Spleen (tissue), 11 donors: ENCODE data around the gene L1CAM. TPM values are rescaled to one million over a fixed set of nuclear protein-coding genes. Genes with fewer than 3 reads are reported as not detected.

Source experiments
- DNase-seq: peaks from one replicate; pipeline ENCODE4 v3.0.0-alpha.2; 2020
- H3K27ac ChIP-seq, 8 donors: fragments of 200-600 bp; sonication (generic) in 7 of 8; 1 replicate in 4 of 8; 2 replicates in 4 of 8; pipeline versions ENCODE4 v1.5.0 to v1.8.0; 2016 to 2021; ENCODE audit warnings: inconsistent platforms in 4 of 8, mild to moderate bottlenecking in 4 of 8, moderate library complexity in 1 of 8
- H3K27me3 ChIP-seq, 7 donors: fragments of 200-600 bp; sonication (generic) in 6 of 7; replicated peaks in 1 of 7; 1 replicate in 4 of 7; 2 replicates in 3 of 7; pipeline versions ENCODE4 v1.5.0 to v1.8.0; 2016 to 2021; ENCODE audit warnings: inconsistent platforms in 3 of 7, mild to moderate bottlenecking in 1 of 7
- H3K36me3 ChIP-seq, 6 donors: fragments of 200-600 bp; sonication (generic) in 5 of 6; 1 replicate in 4 of 6; 2 replicates in 2 of 6; pipeline versions ENCODE4 v1.5.0 to v1.8.0; 2016 to 2021; ENCODE audit warnings: inconsistent platforms in 2 of 6
- H3K4me1 ChIP-seq, 6 donors: fragments of 200-600 bp; sonication (generic) in 5 of 6; 1 replicate in 3 of 6; 2 replicates in 3 of 6; pipeline versions ENCODE4 v1.5.0 to v1.8.0; 2016 to 2021; ENCODE audit warnings: inconsistent platforms in 3 of 6
- H3K4me3 ChIP-seq, 8 donors: fragments of 200-600 bp; sonication (generic) in 7 of 8; 1 replicate in 4 of 8; 2 replicates in 4 of 8; pipeline versions ENCODE4 v1.5.0 to v1.8.0; 2016 to 2021; ENCODE audit warnings: inconsistent platforms in 4 of 8, mild to moderate bottlenecking in 4 of 8, moderate library complexity in 2 of 8
- H3K9me3 ChIP-seq, 8 donors: fragments of 200-600 bp; sonication (generic) in 7 of 8; 1 replicate in 4 of 8; 2 replicates in 4 of 8; pipeline versions ENCODE4 v1.5.0 to v1.8.0; 2016 to 2021; ENCODE audit warnings: inconsistent platforms in 4 of 8
- POLR2A ChIP-seq, 3 donors: fragments of 450-650 bp; IDR thresholded peaks; one replicate each; pipeline ENCODE4 v1.5.1; 2017; ENCODE audit warnings: antibody characterized with exemption in 3 of 3, mild to moderate bottlenecking in 1 of 3
- POLR2AphosphoS5 ChIP-seq, 3 donors: sonication (generic); formaldehyde crosslinking; IDR thresholded peaks; one replicate each; pipeline ENCODE4 v1.5.1; 2017; ENCODE audit warnings: antibody characterized with exemption in 3 of 3
- WGBS, 5 donors: extraction: QIAGEN DNeasy Blood & Tissue Kit in 3 of 5; methylation state at CpG; one replicate each; pipeline versions ENCODE4 v1.1.5 to v1.1.7; 2013 to 2018; 5-methylcytosine and 5-hydroxymethylcytosine counted together
- intact Hi-C: fragments of 100-400 bp; cut with DNase I; formaldehyde crosslinking; loops from one replicate; pipeline ENCODE4 v1.15.0; 2023; ENCODE audit warnings: low total_unique reads
- polyA plus RNA-seq, 3 donors: library from polyadenylated mRNA; stranded (reverse); fragments of 200-250 nt; gene quantifications; one replicate each; pipeline ENCODE4 v1.2.1, GENCODE V29; 2013
- total RNA-seq, 7 donors: library from RNA; depleted of rRNA in 3 of 7; stranded (reverse); fragments of >200 nt in 3 of 7; fragmentation: NEBNext Ultra II Directional in 4 of 7; extraction: Animal tissue kit (Norgen Biotek cat#: 25700) in 4 of 7; gene quantifications; one replicate each; pipeline versions ENCODE4 v1.1.0 to v1.2.1, GENCODE V29; 2016 to 2021
- TF ChIP-seq, protein P1 (sequence below), 11 experiments: fragments of 200-600 bp in 7 of 11; fragments of 450-650 bp in 4 of 11; sonication (generic) in 4 of 11; IDR thresholded peaks in 8 of 11; conservative IDR thresholded peaks in 3 of 11; 1 replicate in 7 of 11; 2 replicates in 4 of 11; pipeline versions ENCODE4 v1.4.0 to v1.8.0; 2016 to 2021; ENCODE audit warnings: antibody characterized with exemption in 11 of 11, inconsistent platforms in 4 of 11, mild to moderate bottlenecking in 1 of 11
- donor health status: healthy with polysubstance abuse.
- donor health status: DM: no; HTN: no; CAD: no; lungs with moderate emphysema.
- donor health status: DM: no; HTN: no; CAD: no.
- donor health status: Bipolar disorder and iron deficiency.
- donor health status: healthy.
- donor health status: DM: no; HTN: no; CAD: no.
- donor health status: DM: yes; HTN: yes; CAD: no.

L1CAM gene
- total and polyA plus RNA-seq, 10 donors, result 1.2 to 5.1 (median 2.7) TPM

DNA sequence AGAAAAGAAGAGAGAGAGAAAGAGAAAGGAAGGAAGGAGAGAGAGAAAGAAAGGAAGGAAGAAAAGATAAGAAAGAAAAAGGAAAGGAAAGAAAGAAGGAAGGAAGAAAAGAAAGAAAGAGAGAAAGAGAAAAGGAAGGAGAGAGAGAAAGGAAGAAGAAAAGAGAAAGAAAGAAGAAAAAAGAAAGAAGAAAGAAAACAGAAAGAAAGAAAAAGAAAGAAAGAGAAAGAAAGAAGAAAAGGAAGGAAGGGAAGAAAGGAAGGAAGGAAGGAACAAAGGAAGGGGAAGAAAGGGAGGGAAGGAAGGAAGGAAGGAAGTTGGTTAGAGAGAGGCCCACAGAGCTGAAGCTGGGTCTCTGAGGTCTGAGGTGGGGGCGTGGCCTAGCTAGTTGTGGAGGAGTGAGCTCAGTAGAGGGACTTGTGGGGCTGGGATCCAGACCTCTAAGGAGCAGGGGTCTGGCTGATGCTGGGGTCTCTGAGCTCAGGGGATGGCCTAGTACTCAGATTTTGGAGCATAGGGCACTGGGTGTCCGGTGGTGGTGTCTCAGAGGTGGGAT lies 28.5 kb downstream of the L1CAM start:
- TF ChIP-seq POLR2AphosphoS5 (IDR thresholded peaks at IDR 0.05) (no peak), POLR2A (IDR thresholded peaks at IDR 0.05) (no peak)
- TF ChIP-seq, protein P1, sequence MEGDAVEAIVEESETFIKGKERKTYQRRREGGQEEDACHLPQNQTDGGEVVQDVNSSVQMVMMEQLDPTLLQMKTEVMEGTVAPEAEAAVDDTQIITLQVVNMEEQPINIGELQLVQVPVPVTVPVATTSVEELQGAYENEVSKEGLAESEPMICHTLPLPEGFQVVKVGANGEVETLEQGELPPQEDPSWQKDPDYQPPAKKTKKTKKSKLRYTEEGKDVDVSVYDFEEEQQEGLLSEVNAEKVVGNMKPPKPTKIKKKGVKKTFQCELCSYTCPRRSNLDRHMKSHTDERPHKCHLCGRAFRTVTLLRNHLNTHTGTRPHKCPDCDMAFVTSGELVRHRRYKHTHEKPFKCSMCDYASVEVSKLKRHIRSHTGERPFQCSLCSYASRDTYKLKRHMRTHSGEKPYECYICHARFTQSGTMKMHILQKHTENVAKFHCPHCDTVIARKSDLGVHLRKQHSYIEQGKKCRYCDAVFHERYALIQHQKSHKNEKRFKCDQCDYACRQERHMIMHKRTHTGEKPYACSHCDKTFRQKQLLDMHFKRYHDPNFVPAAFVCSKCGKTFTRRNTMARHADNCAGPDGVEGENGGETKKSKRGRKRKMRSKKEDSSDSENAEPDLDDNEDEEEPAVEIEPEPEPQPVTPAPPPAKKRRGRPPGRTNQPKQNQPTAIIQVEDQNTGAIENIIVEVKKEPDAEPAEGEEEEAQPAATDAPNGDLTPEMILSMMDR (IDR thresholded peaks at IDR 0.05 in 8 of 11, conservative IDR thresholded peaks at IDR 0.05 in 3 of 11), result no peak
- no peak overlapping the region for H3K27ac ChIP-seq
- no peaks in the 10 kb centered on the region for H3K9me3 ChIP-seq
- no peaks in the 10 kb centered on the region for H3K36me3 ChIP-seq
- intact Hi-C loops, result no loop called here
- DNase-seq, result peak; percentile 37
- 57 to 87% (median 65%) methylated on average over 2 of the region's 2 CpGs for WGBS, 5 donors
- H3K27me3 ChIP-seq, result peaks cover 0 to 27% (median 0%) of the 10 kb centered on the region in 7 donors
- H3K4me3 ChIP-seq, result no peak overlapping the region
- H3K4me1 ChIP-seq, result no peaks in the 10 kb centered on the region

DNA sequence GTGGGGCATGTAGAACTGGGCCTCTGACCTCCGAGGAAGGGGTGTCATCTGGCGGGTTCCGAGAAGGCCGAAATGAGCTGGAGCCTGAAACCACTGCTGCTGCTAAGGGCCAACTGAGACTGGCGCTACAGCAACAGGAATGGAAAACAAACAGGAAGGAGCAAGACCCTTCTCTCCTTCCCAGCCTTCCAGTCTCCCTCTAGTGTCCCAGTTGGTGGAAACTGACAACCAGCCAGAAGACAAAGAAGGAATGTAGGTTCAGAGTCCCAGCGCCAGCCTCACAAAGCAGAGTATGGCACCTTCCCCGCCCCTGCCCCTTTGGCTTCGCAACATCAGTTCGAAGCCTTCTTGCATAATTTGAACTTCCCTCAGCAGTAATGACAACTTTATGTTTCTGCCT lies 31.3 kb downstream of the L1CAM start:
- 80 to 87% (median 86%) methylated on average over 8 to 9 of the region's 9 CpGs for WGBS, 5 donors
- Histone ChIP-seq H3K4me1 (no peaks in the 10 kb centered on the region), H3K27ac (no peak overlapping the region), H3K4me3 (no peak overlapping the region), H3K27me3 (peaks cover 0 to 31% (median 0%) of the 10 kb centered on the region in 7 donors), H3K9me3 (no peaks in the 10 kb centered on the region), H3K36me3 (no peaks in the 10 kb centered on the region)
- intact Hi-C loops, result no loop called here
- peak; percentile 32 for DNase-seq
- no peak for TF ChIP-seq POLR2A (IDR thresholded peaks at IDR 0.05)
- TF ChIP-seq, protein P1 (IDR thresholded peaks at IDR 0.05 in 8 of 11, conservative IDR thresholded peaks at IDR 0.05 in 3 of 11), result no peak
- TF ChIP-seq POLR2AphosphoS5 (IDR thresholded peaks at IDR 0.05), result no peak

DNA sequence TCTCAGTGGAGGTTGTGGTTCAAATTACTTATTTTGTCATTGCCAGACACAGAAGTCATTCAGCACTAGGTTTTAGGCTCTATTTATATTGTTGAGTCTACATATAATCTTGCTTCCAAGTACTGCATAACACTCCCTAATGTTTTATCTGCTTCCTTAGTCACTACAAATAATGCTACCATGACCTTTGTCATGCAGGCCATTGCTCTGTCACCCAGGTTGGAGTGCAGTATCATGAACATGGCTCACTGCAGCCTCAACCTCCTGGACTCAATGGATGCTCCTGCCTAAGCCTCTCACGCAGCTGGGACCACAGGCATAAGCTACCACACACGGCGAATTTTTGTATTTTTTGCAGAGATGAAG lies 32.1 kb downstream of the L1CAM start:
- peak; percentile 11 for DNase-seq
- no peak overlapping the region for H3K27ac ChIP-seq
- no peaks in the 10 kb centered on the region for H3K36me3 ChIP-seq
- no peak overlapping the region for H3K4me3 ChIP-seq
- intact Hi-C loops, result no loop called here
- WGBS, 5 donors, result 72 to 96% (median 87%) methylated on average over 3 of the region's 3 CpGs
- TF ChIP-seq POLR2AphosphoS5 (IDR thresholded peaks at IDR 0.05), result no peak
- no peak for TF ChIP-seq POLR2A (IDR thresholded peaks at IDR 0.05)
- TF ChIP-seq, protein P1 (IDR thresholded peaks at IDR 0.05 in 8 of 11, conservative IDR thresholded peaks at IDR 0.05 in 3 of 11), result no peak
- H3K9me3 ChIP-seq, result no peaks in the 10 kb centered on the region
- peaks cover 0 to 33% (median 0%) of the 10 kb centered on the region in 7 donors for H3K27me3 ChIP-seq
- H3K4me1 ChIP-seq, result no peaks in the 10 kb centered on the region

DNA sequence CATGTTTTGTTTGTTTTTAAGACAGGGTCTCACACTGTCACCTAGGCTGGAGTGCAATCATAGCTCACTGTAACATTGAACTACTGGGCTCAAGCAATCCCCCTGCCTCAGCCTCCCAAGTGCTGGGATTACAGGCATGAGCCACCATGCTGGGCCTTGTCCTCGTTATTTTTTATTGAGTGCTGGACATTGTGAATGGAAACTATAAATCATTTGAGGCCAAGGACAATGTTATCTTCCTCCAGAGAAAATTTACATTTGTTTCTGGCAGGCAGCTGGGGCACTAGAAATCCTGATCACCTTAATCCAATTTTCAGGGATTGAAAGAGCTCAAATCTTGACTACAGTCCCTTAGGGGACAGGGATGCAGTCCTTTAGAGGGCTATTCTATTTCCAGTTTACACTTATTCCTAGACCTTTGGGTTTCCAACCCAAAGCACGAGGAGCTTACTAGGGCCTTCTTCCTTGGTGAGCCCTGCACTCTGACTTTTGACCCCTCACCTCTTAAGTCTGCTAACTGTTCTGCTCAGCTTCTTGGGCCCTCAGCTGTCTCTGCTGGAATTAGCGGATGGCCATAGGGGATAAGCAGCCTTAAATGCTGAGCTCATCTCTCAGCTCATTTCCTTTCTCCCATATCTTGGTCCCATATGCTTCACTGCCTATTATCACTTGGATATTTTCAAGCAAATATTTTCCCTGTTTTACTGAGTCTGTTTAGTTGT lies 32.6 kb downstream of the L1CAM start:
- Histone ChIP-seq H3K4me3 (no peak overlapping the region), H3K4me1 (no peaks in the 10 kb centered on the region), H3K36me3 (no peaks in the 10 kb centered on the region), H3K27ac (no peak overlapping the region), H3K9me3 (no peaks in the 10 kb centered on the region), H3K27me3 (peaks cover 0 to 39% (median 0%) of the 10 kb centered on the region in 7 donors)
- DNase-seq, result peak; percentile 6
- 58 to 79% (median 66%) methylated on average over 3 of the region's 3 CpGs for WGBS, 5 donors
- intact Hi-C loops, result no loop called here
- TF ChIP-seq POLR2AphosphoS5 (IDR thresholded peaks at IDR 0.05) (no peak), POLR2A (IDR thresholded peaks at IDR 0.05) (no peak)
- TF ChIP-seq, protein P1 (IDR thresholded peaks at IDR 0.05 in 8 of 11, conservative IDR thresholded peaks at IDR 0.05 in 3 of 11), result no peak
